MM.1S (cell line): ENCODE results near the gene SNRPA.
"Not testable (repeated sequence)": the region's sequence is repeated elsewhere in the genome, so short reads cannot be mapped to it uniquely, and the experiment has no call there.

Source experiments
- DNase-seq: peaks from one replicate; pipeline ENCODE4 v3.0.0-alpha.2; 2015
- H2AFZ ChIP-seq: fragments of 300-600 bp; sonication (generic); 2 replicates; pipeline ENCODE4 v1.6.0; 2016; ENCODE audit warnings: antibody characterized with exemption, low read length
- H3F3A ChIP-seq: fragments of 300-600 bp; sonication (generic); 2 replicates; pipeline ENCODE4 v1.6.1; 2016; ENCODE audit warnings: mild to moderate bottlenecking, antibody characterized with exemption, low read length, moderate library complexity, mixed read lengths; ENCODE audit not compliant: insufficient read depth
- H3K27ac ChIP-seq: fragments of 300-600 bp; sonication (generic); 2 replicates; pipeline ENCODE4 v1.5.1; 2016; ENCODE audit warnings: mild to moderate bottlenecking, low read length
- H3K27me3 ChIP-seq: fragments of 300-600 bp; sonication (generic); replicated peaks from 2 replicates; pipeline ENCODE4 v1.6.0; 2016; ENCODE audit warnings: low read length; ENCODE audit not compliant: insufficient read depth
- H3K36me3 ChIP-seq: fragments of 300-600 bp; sonication (generic); replicated peaks from 2 replicates; pipeline ENCODE4 v1.6.1; 2016; ENCODE audit warnings: mild to moderate bottlenecking, low read length, mixed read lengths; ENCODE audit not compliant: insufficient read depth
- H3K4me1 ChIP-seq: fragments of 300-600 bp; sonication (generic); 2 replicates; pipeline ENCODE4 v1.6.1; 2016; ENCODE audit warnings: low read length, mixed read lengths
- H3K4me2 ChIP-seq: fragments of 300-600 bp; sonication (generic); 2 replicates; pipeline ENCODE4 v1.6.0; 2016; ENCODE audit warnings: low read depth, low read length
- H3K4me3 ChIP-seq: fragments of 300-600 bp; sonication (generic); 2 replicates; pipeline ENCODE4 v1.5.1; 2016; ENCODE audit warnings: low read length, mixed read lengths
- H3K79me2 ChIP-seq: fragments of 300-600 bp; sonication (generic); 2 replicates; pipeline ENCODE4 v1.6.1; 2016; ENCODE audit warnings: mixed run types, low read length, mixed read lengths
- H3K9ac ChIP-seq: fragments of 300-600 bp; sonication (generic); 2 replicates; pipeline ENCODE4 v1.6.1; 2016; ENCODE audit warnings: low read length, mixed read lengths
- H3K9me2 ChIP-seq: fragments of 300-600 bp; sonication (generic); replicated peaks from 2 replicates; pipeline ENCODE4 v1.6.1; 2016; ENCODE audit warnings: mild to moderate bottlenecking, low read length, mixed read lengths; ENCODE audit not compliant: insufficient read depth
- H3K9me3 ChIP-seq: fragments of 300-600 bp; sonication (generic); replicated peaks from 2 replicates; pipeline ENCODE4 v1.6.1; 2016; ENCODE audit warnings: mild to moderate bottlenecking, low read length, mixed read lengths; ENCODE audit not compliant: insufficient read depth
- H4K20me1 ChIP-seq: fragments of 300-600 bp; sonication (generic); 2 replicates; pipeline ENCODE4 v1.6.1; 2016; ENCODE audit warnings: mild to moderate bottlenecking, low read length, moderate library complexity, mixed read lengths; ENCODE audit not compliant: insufficient read depth
- EZH2 ChIP-seq: fragments of 300-600 bp; sonication (generic); optimal IDR thresholded peaks from 2 replicates; pipeline ENCODE3; 2017; ENCODE audit warnings: low read depth, mild to moderate bottlenecking, antibody characterized with exemption, low read length, mixed read lengths
- EZH2phosphoT487 ChIP-seq: fragments of 300-600 bp; sonication (generic); IDR thresholded peaks from 2 replicates; pipeline ENCODE4 v1.6.1; 2018; ENCODE audit warnings: antibody characterized with exemption, low read length
- TF ChIP-seq, protein P1 (sequence below): fragments of 300-600 bp; sonication (generic); IDR thresholded peaks from 2 replicates; pipeline ENCODE4 v1.5.1; 2016; ENCODE audit warnings: antibody characterized with exemption, low read length, mixed read lengths

The SNRPA gene

GRCh38 chr19:40781140-40781539 is 30.1 kb downstream of the SNRPA start:
- Histone ChIP-seq H4K20me1 (peaks cover 7% of the 10 kb centered on the region), H3K27ac (no peak overlapping the region), H3K4me1 (peaks cover 12% of the 10 kb centered on the region), H3K9me2 (no peaks in the 10 kb centered on the region), H3K4me3 (no peak overlapping the region), H3F3A (peaks cover 14% of the 10 kb centered on the region), H3K9me3 (no peaks in the 10 kb centered on the region), H3K9ac (no peak overlapping the region), H2AFZ (no peak overlapping the region), H3K79me2 (no peaks in the 10 kb centered on the region), H3K36me3 (no peaks in the 10 kb centered on the region), H3K27me3 (peaks cover 7% of the 10 kb centered on the region), H3K4me2 (no peak overlapping the region)
- TF ChIP-seq EZH2 (no peak), EZH2phosphoT487 (no peak)
- TF ChIP-seq, protein P1, sequence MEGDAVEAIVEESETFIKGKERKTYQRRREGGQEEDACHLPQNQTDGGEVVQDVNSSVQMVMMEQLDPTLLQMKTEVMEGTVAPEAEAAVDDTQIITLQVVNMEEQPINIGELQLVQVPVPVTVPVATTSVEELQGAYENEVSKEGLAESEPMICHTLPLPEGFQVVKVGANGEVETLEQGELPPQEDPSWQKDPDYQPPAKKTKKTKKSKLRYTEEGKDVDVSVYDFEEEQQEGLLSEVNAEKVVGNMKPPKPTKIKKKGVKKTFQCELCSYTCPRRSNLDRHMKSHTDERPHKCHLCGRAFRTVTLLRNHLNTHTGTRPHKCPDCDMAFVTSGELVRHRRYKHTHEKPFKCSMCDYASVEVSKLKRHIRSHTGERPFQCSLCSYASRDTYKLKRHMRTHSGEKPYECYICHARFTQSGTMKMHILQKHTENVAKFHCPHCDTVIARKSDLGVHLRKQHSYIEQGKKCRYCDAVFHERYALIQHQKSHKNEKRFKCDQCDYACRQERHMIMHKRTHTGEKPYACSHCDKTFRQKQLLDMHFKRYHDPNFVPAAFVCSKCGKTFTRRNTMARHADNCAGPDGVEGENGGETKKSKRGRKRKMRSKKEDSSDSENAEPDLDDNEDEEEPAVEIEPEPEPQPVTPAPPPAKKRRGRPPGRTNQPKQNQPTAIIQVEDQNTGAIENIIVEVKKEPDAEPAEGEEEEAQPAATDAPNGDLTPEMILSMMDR, result no peak
- DNase-seq, result no peak

DNA sequence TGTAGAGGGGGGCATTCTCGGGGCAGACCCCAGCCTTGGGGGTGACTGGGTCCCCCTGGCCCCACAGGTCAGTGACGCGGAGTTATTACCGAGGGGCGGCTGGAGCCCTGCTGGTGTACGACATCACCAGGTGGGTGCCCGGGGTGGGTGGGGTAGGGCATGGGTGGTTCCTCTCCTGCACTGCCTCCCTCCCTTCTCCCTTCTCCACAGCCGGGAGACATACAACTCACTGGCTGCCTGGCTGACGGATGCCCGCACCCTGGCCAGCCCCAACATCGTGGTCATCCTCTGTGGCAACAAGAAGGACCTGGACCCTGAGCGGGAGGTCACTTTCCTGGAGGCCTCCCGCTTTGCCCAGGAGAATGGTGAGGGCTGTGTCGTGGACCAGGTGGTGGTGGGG is 32.7 kb downstream of the SNRPA start:
- H3F3A ChIP-seq, result no peaks in the 10 kb centered on the region; the same call in 1 of the 2 replicates
- H3K9me3 ChIP-seq, result no peaks in the 10 kb centered on the region
- H3K4me3 ChIP-seq, result no peak overlapping the region
- no peaks in the 10 kb centered on the region for H3K9me2 ChIP-seq
- no peak overlapping the region for H3K4me2 ChIP-seq
- H4K20me1 ChIP-seq, result no peaks in the 10 kb centered on the region
- H3K27ac ChIP-seq, result no peak overlapping the region
- TF ChIP-seq EZH2phosphoT487 (no peak), EZH2 (no peak)
- TF ChIP-seq, protein P1, result no peak
- peaks cover 4% of the 10 kb centered on the region for H3K4me1 ChIP-seq
- no peak for DNase-seq
- no peaks in the 10 kb centered on the region for H3K27me3 ChIP-seq
- H2AFZ ChIP-seq, result no peak overlapping the region
- no peaks in the 10 kb centered on the region for H3K36me3 ChIP-seq
- H3K9ac ChIP-seq, result no peak overlapping the region
- H3K79me2 ChIP-seq, result no peaks in the 10 kb centered on the region

- DNase-seq, H3K4me3 ChIP-seq, H4K20me1 ChIP-seq, H3K27ac ChIP-seq, H3F3A ChIP-seq, H3K4me1 ChIP-seq, H3K9ac ChIP-seq, H3K79me2 ChIP-seq, H2AFZ ChIP-seq, H3K9me3 ChIP-seq, H3K36me3 ChIP-seq, H3K9me2 ChIP-seq, H3K4me2 ChIP-seq, H3K27me3 ChIP-seq: not testable (repeated sequence)
Observed at GRCh38 chr19:40784146-40784545, 33.1 kb downstream of the SNRPA start.

- TF ChIP-seq EZH2phosphoT487, result no peak
- TF ChIP-seq, protein P1, result no peak
- TF ChIP-seq EZH2, result no peak
- Histone ChIP-seq H3K4me1 (no peaks in the 10 kb centered on the region), H3K27me3 (no peaks in the 10 kb centered on the region), H2AFZ (no peak overlapping the region), H3K9ac (no peak overlapping the region), H3K27ac (no peak overlapping the region), H3K36me3 (no peaks in the 10 kb centered on the region), H3K4me3 (no peak overlapping the region), H3K9me3 (no peaks in the 10 kb centered on the region), H3K79me2 (no peaks in the 10 kb centered on the region), H3K4me2 (no peak overlapping the region), H3K9me2 (no peaks in the 10 kb centered on the region), H4K20me1 (no peaks in the 10 kb centered on the region), H3F3A (no peaks in the 10 kb centered on the region; the same call in 1 of the 2 replicates)
- DNase-seq, result no peak
Observed at GRCh38 chr19:40785526-40785925, 34.5 kb downstream of the SNRPA start.
